ENCODE measurements around the gene AHDC1.

AHDC1 gene

DNA sequence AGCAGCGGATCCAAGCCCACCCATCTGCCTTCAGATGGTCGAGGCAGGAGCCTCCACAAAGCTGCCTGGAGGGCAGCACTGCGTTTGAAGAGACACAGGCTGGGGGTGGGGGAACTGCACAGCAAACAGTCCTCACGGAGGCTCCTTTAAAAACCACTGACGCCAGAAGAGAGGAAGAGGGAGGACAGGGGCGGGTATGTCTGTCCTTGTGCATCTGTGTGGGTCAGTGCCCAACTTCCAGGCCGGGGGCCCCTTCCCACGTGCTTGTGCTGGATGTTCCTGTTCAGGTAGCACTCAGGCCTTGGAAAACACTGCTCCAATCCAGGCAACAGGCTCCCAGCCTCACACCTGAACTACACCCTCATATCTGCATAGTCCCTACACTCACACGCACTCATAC is 7.7 kb downstream of the AHDC1 start:
- DNase-seq (ENCODE audit: low read depth) = no peak
- H3K4me3 ChIP-seq (ENCODE audit: control insufficient read depth, low read depth, low read length) = no peak overlapping the region
- TF ChIP-seq, protein P1, sequence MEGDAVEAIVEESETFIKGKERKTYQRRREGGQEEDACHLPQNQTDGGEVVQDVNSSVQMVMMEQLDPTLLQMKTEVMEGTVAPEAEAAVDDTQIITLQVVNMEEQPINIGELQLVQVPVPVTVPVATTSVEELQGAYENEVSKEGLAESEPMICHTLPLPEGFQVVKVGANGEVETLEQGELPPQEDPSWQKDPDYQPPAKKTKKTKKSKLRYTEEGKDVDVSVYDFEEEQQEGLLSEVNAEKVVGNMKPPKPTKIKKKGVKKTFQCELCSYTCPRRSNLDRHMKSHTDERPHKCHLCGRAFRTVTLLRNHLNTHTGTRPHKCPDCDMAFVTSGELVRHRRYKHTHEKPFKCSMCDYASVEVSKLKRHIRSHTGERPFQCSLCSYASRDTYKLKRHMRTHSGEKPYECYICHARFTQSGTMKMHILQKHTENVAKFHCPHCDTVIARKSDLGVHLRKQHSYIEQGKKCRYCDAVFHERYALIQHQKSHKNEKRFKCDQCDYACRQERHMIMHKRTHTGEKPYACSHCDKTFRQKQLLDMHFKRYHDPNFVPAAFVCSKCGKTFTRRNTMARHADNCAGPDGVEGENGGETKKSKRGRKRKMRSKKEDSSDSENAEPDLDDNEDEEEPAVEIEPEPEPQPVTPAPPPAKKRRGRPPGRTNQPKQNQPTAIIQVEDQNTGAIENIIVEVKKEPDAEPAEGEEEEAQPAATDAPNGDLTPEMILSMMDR (conservative IDR thresholded peaks at IDR 0.05; ENCODE audit: control insufficient read depth, insufficient read depth, low read depth, low read length) = no peak

DNA sequence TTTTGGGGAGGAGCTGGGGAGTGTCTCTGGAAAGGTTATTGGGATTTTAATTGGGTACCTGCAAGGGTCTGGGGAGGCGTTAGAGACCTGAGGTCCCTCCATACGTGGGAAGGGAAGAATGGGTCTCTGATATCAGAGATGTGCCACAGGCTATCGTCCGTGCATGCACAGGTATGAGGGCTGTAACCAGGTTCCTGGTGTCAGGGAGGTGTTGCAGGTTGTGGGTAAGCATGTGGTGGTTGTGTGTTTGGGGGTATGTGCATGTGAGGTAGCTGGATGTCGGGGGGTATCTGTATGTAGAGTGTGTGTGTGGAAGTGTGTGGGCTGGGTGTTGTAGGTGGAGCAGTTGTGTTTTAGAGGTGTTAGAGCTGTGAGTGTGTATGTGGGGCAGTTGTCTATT is 8.3 kb downstream of the AHDC1 start:
- TF ChIP-seq, protein P1 (conservative IDR thresholded peaks at IDR 0.05; ENCODE audit: control insufficient read depth, insufficient read depth, low read depth, low read length) = no peak
- DNase-seq (ENCODE audit: low read depth) = no peak
- no peak overlapping the region for H3K4me3 ChIP-seq (ENCODE audit: control insufficient read depth, low read depth, low read length)

DNA sequence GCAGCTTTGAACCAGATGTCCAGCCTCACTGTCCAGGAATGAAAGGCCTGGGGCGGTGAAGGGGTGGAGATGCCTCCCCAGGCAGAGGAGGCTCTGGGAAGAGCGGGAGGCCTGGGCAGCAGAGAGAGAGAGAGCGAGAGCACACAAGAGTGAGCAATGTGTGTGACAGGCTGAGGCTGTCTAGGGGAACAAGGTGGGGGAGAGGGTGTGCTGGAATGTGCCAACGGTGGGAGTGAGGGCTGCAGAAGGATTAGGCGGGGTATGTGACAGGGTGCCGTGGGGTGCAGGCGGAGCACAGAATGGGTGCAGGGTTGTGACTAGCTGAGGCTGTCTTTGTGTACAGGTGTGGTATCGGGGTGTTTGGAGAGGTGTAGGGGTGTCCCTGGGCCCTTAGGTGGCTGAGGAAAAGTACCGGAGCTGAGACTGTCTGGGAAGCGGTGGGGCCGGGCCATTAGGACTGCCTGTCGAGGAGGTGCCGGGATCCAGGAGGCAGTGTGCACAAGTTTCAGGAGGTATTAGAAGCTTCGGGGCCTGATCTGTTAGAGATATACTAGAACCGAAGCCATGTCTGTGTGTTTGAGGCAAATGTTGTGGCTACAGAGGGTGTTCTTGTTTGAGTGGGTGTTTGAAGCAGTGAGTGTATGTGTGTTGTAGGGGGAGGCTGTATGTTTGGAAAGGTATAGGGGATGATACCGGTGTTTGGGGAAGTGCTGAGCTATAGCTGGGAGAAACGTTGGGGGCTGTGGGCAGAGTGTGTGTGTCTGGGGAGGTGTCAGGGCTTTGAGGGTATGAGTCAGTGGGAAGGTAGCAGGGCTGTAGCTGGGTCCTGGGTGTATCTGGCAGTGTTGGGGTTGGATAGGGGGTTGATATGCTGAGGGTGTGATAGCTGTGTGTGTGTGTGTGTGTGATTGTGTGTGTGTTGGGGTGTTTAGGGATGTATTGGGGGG is 9.1 kb downstream of the AHDC1 start:
- H3K4me3 ChIP-seq (ENCODE audit: control insufficient read depth, low read depth, low read length) = no peak overlapping the region
- DNase-seq (ENCODE audit: low read depth) = no peak
- TF ChIP-seq, protein P1 (conservative IDR thresholded peaks at IDR 0.05; ENCODE audit: control insufficient read depth, insufficient read depth, low read depth, low read length) = no peak

DNA sequence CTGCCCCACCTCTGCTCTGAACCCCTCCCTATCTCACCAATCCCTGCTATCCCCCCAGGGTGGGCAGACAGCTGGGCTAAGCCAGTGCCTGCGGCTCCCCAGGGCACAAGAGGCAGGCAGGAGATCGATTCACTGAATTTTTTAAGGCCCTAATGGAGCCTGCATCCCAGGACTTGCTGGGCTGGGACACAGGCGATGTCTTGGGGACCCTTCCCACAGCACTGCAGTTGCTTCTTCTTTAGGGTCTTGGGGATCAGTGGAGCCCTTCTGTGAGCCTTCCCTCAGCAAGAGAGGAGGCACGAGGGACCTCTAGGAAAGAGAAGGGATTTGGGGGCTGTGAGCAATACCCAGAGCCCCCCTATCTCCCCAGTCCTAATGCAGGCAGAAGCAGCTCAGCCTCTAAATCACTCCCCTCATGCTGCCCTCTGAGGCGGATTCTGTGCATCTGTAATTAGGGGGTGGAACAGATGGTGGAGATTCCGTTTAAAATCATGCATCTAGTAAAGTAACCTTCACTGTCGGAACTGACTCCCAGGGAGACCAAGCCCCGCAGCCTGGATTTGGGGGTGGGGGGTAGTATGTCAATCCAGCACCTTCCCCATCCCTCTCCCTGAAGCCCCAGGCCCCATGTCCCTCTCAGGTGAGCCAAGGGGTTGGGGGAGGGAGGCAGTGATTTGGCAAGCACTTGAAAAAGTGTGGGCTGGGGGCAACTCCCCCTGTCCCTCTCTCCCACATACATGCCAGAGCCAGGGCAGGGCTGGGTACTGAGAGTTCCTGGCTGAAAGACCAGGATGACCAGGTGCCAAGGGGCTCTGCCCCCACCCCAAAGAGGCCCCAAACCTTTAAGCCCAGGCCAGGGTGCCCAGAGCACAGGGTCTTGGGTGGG is 10.0 kb downstream of the AHDC1 start:
- no peak overlapping the region for H3K4me3 ChIP-seq (ENCODE audit: control insufficient read depth, low read depth, low read length)
- no peak for DNase-seq (ENCODE audit: low read depth)
- TF ChIP-seq, protein P1 (conservative IDR thresholded peaks at IDR 0.05; ENCODE audit: control insufficient read depth, insufficient read depth, low read depth, low read length) = no peak

DNA sequence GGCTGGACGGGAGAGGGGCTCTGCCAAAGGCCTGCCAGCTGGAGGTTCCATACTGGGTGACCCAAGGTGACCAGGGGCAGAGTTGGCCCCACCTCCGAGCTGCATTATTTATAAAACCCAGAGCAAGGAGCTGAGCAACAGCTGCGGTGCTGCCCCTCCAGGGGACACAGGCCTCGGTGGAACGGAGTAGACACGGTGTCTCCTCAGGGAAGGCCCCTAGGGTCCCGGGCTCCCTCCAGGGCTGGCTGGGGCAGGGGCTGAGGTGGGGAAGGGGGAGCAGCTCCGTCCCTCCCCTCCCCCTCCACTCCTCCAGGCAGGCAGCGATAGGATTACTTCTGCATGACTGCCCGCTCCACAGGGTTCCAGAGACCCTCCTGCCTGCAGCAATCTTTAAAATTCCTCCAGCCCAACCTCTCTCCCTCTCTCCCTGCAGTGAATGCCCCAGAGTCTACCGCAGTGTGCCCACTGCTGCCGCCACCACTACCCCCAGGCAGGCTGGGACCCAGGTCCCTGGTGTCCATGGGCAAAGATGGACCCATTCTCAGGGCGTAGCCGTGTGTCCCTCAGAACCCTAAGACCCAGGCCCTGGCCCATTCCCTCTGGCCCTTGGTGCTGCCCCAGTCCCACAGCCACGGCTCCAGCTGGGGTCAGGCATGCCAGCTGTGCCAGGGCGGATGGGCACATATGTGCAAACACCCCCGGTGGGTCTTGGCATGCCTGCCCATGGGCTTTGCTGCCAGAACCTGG is 10.8 kb downstream of the AHDC1 start:
- DNase-seq (ENCODE audit: low read depth) = no peak
- TF ChIP-seq, protein P1 (conservative IDR thresholded peaks at IDR 0.05; ENCODE audit: control insufficient read depth, insufficient read depth, low read depth, low read length) = no peak
- no peak overlapping the region for H3K4me3 ChIP-seq (ENCODE audit: control insufficient read depth, low read depth, low read length)
